Upper lobe of left lung (tissue), 4 donors: ENCODE results near the gene DTNA.

Source experiments
- CTCF ChIP-seq, 6 experiments: fragments of 450-650 bp in 4 of 6; fragments of 200-600 bp in 2 of 6; sonication (generic) in 2 of 6; IDR thresholded peaks; one replicate each; pipeline ENCODE4 v1.5.1; 2016 to 2019; ENCODE audit warnings: antibody characterized with exemption in 6 of 6
- EP300 ChIP-seq, 4 donors: sonication (generic); formaldehyde crosslinking; IDR thresholded peaks; one replicate each; pipeline ENCODE4 v1.5.1; 2017; ENCODE audit warnings: antibody characterized with exemption in 4 of 4, control low read depth in 2 of 4
- POLR2AphosphoS5 ChIP-seq, 2 donors: sonication (generic); formaldehyde crosslinking; IDR thresholded peaks; one replicate each; pipeline ENCODE4 v1.5.1; 2017; ENCODE audit warnings: antibody characterized with exemption in 2 of 2

GRCh38 chr18:34936772-34937171, 226.7 kb downstream of the DTNA start:
- TF ChIP-seq POLR2AphosphoS5 (IDR thresholded peaks at IDR 0.05) (no peak), CTCF (IDR thresholded peaks at IDR 0.05) (no peak), EP300 (IDR thresholded peaks at IDR 0.05) (no peak)
